GM12878 (cell line): ENCODE data around the gene PKD1. TPM values are rescaled to one million over a fixed set of nuclear protein-coding genes. Genes with fewer than 3 reads are reported as not detected.

Experiments used
- ATAC-seq: fragments of 200-7000 bp; cut with Tn5 transposase; 3 replicates; pipeline ENCODE4 v1.9.1; 2020; ENCODE audit warnings: mild to moderate bottlenecking, moderate library complexity
- BruUV-seq: library from RNA; stranded (reverse); fragments of 400-500 nt; replicated peaks from 2 replicates; lab custom pipeline; 2021; lab: Mats Ljungman, UMichigan
- CTCF ChIA-PET: fragments of 300-600 bp; sonication (Branson Sonifier 250); formaldehyde crosslinking; extraction: SDS; loops from one replicate; lab custom pipeline; 2021; ENCODE audit warnings: inconsistent platforms; lab: Yijun Ruan, JAX
- POLR2A ChIA-PET: fragments of 350-600 bp; formaldehyde crosslinking; extraction: SDS; loops from one replicate; lab custom pipeline; 2021; ENCODE audit warnings: inconsistent platforms; lab: Charles Lee
- RAD21 ChIA-PET: fragments of 300-600 bp; sonication (Branson Sonifier 250); formaldehyde crosslinking; loops from one replicate; lab custom pipeline; 2023; ENCODE audit warnings: antibody characterized with exemption; ENCODE audit not compliant: unreplicated experiment; lab: Charles Lee
- SMC1A ChIA-PET: fragments of 300-600 bp; sonication (Branson Sonifier 250); formaldehyde crosslinking; loops from one replicate; lab custom pipeline; 2023; ENCODE audit not compliant: unreplicated experiment, uncharacterized antibody; lab: Charles Lee
- DNase-seq: peaks from one replicate; pipeline ENCODE4 v3.0.0-alpha.2; 2011; ENCODE audit warnings: low read depth, low spot score
- FAIRE-seq: peaks from 3 replicates; lab custom pipeline; 2011; peaks lifted over from hg19 to GRCh38; lab: Jason Lieb, UNC
- H2AFZ ChIP-seq: 2 replicates; pipeline ENCODE4 v1.6.0; 2011; ENCODE audit warnings: low read depth, low read length, control low read depth; ENCODE audit not compliant: control insufficient read depth
- H3K27ac ChIP-seq: 2 replicates; pipeline ENCODE4 v1.5.1; 2011; ENCODE audit warnings: control low read depth; ENCODE audit not compliant: control insufficient read depth, insufficient read depth
- H3K27me3 ChIP-seq, 2 experiments: replicated peaks in 1 of 2; 2 replicates each; pipeline versions ENCODE4 v1.6.0 to v1.6.1; 2011; ENCODE audit warnings: low read length in 1 of 2; ENCODE audit not compliant: control insufficient read depth in 2 of 2, insufficient read depth in 2 of 2
- H3K36me3 ChIP-seq, 2 experiments: 2 replicates each; pipeline ENCODE4 v1.5.1; 2011; ENCODE audit warnings: low read length in 1 of 2; ENCODE audit not compliant: control insufficient read depth in 2 of 2, insufficient read depth in 2 of 2
- H3K4me1 ChIP-seq: 2 replicates; pipeline ENCODE4 v1.6.1; 2011; ENCODE audit warnings: mild to moderate bottlenecking, low read length, moderate library complexity, mixed read lengths; ENCODE audit not compliant: control insufficient read depth, insufficient read depth
- H3K4me2 ChIP-seq: 2 replicates; pipeline ENCODE4 v1.6.0; 2011; ENCODE audit warnings: control low read depth; ENCODE audit not compliant: control insufficient read depth, insufficient read depth
- H3K4me3 ChIP-seq: fragments of 200-600 bp; sonication (generic); 2 replicates; pipeline ENCODE4 v1.5.1; 2016
- H3K79me2 ChIP-seq: 2 replicates; pipeline ENCODE4 v1.6.0; 2011; ENCODE audit warnings: low read length; ENCODE audit not compliant: control insufficient read depth, insufficient read depth
- H3K9ac ChIP-seq: 2 replicates; pipeline ENCODE4 v1.8.0; 2011; ENCODE audit warnings: low read length, control low read depth, mixed read lengths; ENCODE audit not compliant: control insufficient read depth, insufficient read depth
- H3K9me3 ChIP-seq: replicated peaks from 3 replicates; pipeline ENCODE4 v1.5.1; 2011; ENCODE audit warnings: mild to moderate bottlenecking, low read length; ENCODE audit not compliant: control insufficient read depth, insufficient read depth
- H4K20me1 ChIP-seq: 2 replicates; pipeline ENCODE4 v1.6.0; 2011; ENCODE audit not compliant: control insufficient read depth, insufficient read depth
- CREM ChIP-seq: IDR thresholded peaks from 2 replicates; pipeline ENCODE4 v1.6.1; 2014; ENCODE audit warnings: antibody characterized with exemption, low read depth
- EP300 ChIP-seq, 2 experiments: fragments of 150-350 bp in 1 of 2; IDR thresholded peaks; 2 replicates each; pipeline ENCODE4 v1.6.1; 2011 to 2012; ENCODE audit warnings: low read depth in 2 of 2, low read length in 2 of 2, borderline replicate concordance in 1 of 2, improper control_type of control experiment in 1 of 2, inconsistent platforms in 1 of 2; ENCODE audit not compliant: control insufficient read depth in 1 of 2
- HDAC6 ChIP-seq: fragments of 200-600 bp; sonication (generic); IDR thresholded peaks from one replicate; pipeline ENCODE4 v1.8.0; 2017; ENCODE audit warnings: antibody characterized with exemption; ENCODE audit not compliant: unreplicated experiment
- PAX8 ChIP-seq: fragments of 450-650 bp; IDR thresholded peaks from 2 replicates; pipeline ENCODE4 v1.6.1; 2017; ENCODE audit warnings: mild to moderate bottlenecking, moderate library complexity
- ZBTB11 ChIP-seq: fragments of 450-650 bp; formaldehyde crosslinking; IDR thresholded peaks from 2 replicates; pipeline ENCODE4 v1.5.0; 2022; ENCODE audit warnings: mild to moderate bottlenecking, missing genetic modification characterization
- WGBS: methylation state at CpG from one replicate; pipeline ENCODE4 v1.1.6; 2016; ENCODE audit warnings: low lambda C conversion rate; ENCODE audit not compliant: insufficient replicate concordance, insufficient coverage; ENCODE audit errors: missing lambda C conversion rate; 5-methylcytosine and 5-hydroxymethylcytosine counted together
- in situ Hi-C: fragments of 300-500 bp; cut with MboI; formaldehyde crosslinking; loops from 9 replicates; pipeline ENCODE4 v1.14.3; 2018; ENCODE audit warnings: mixed read lengths
- intact Hi-C: fragments of 100-400 bp; cut with micrococcal nuclease; formaldehyde crosslinking; loops from one replicate; pipeline ENCODE4 v1.14.2; 2022; ENCODE audit not compliant: unreplicated experiment
- polyA plus RNA-seq, 11 experiments: library from polyadenylated mRNA; depleted of rRNA in 4 of 11; unstranded in 6 of 11; stranded (reverse) in 5 of 11; fragments of >200 nt; fragmentation: Nextera tagmentation in 4 of 11; fragmentation: Illumina TruSeq in 1 of 11; extraction: Ambion mirVana in 4 of 11; extraction: Trizol in 1 of 11; gene quantifications; 1 replicate in 1 of 11; 2 replicates in 10 of 11; pipeline versions ENCODE4 v1.2.1 to v1.2.3, GENCODE V29; 2011 to 2016; ENCODE audit warnings: inconsistent platforms in 2 of 11, missing spikeins in 2 of 11, low read depth in 1 of 11
- total RNA-seq, 4 experiments: library from RNA; depleted of rRNA in 3 of 4; stranded (reverse); fragments of >200 nt in 3 of 4; fragmentation: Illumina TruSeq in 1 of 4; extraction: Trizol in 1 of 4; gene quantifications; 2 replicates each; pipeline versions ENCODE4 v1.2.1 to v1.2.3, GENCODE V29; 2013 to 2021
- TF ChIP-seq, protein P1 (sequence below): IDR thresholded peaks from 2 replicates; pipeline ENCODE4 v1.6.1; 2012; ENCODE audit warnings: low read length, inconsistent platforms
- TF ChIP-seq, protein P2 (sequence below): fragments of 450-650 bp; formaldehyde crosslinking; IDR thresholded peaks from 2 replicates; pipeline ENCODE4 v1.4.0; 2022; ENCODE audit warnings: mild to moderate bottlenecking, moderate library complexity

Gene PKD1
- total and polyA plus RNA-seq, 10 of the 15 experiments (the other 5 are each of a cell fraction or from before 2014, with no cell fraction given) = 0.11 to 62.0 (median 6.1) TPM

GRCh38 chr16:2063861-2064260, 71.8 kb downstream of the PKD1 start:
- ChIA-PET POLR2A (interaction anchor here (0.6 kb wide), 1 partner anchor 13 kb away, joined by 8 read pairs; no protein-coding TSS in a partner anchor), CTCF (no interaction called here), SMC1A (no interaction called here), RAD21 (no interaction called here)
- Histone ChIP-seq H3K79me2 (no peaks in the 10 kb centered on the region), H4K20me1 (no peaks in the 10 kb centered on the region), H3K4me1 (no peaks in the 10 kb centered on the region), H3K36me3 (peaks cover 1 to 3% of the 10 kb centered on the region in 2 experiments; a peak in 3 of 4 replicates), H3K9me3 (no peaks in the 10 kb centered on the region), H3K4me3 (no peak overlapping the region), H3K4me2 (no peak overlapping the region), H3K27me3 (no peaks in the 10 kb centered on the region), H3K9ac (no peak overlapping the region), H2AFZ (no peak overlapping the region), H3K27ac (no peak overlapping the region)
- in situ Hi-C loops (no loop called here), intact Hi-C loops (no loop called here)
- WGBS = 92% methylated on average over 25 of the region's 25 CpGs
- DNase-seq = no peak
- no peak for FAIRE-seq
- no TSS peak for BruUV-seq
- no peak for ATAC-seq
- TF ChIP-seq EP300 (IDR thresholded peaks at IDR 0.05; ENCODE audit: borderline replicate concordance in 1 of 2, control insufficient read depth in 1 of 2, low read depth in 2 of 2, low read length in 2 of 2) (no peak), PAX8 (no peak), CREM (no peak), ZBTB11 (no peak), HDAC6 (no peak)
- TF ChIP-seq, protein P1, sequence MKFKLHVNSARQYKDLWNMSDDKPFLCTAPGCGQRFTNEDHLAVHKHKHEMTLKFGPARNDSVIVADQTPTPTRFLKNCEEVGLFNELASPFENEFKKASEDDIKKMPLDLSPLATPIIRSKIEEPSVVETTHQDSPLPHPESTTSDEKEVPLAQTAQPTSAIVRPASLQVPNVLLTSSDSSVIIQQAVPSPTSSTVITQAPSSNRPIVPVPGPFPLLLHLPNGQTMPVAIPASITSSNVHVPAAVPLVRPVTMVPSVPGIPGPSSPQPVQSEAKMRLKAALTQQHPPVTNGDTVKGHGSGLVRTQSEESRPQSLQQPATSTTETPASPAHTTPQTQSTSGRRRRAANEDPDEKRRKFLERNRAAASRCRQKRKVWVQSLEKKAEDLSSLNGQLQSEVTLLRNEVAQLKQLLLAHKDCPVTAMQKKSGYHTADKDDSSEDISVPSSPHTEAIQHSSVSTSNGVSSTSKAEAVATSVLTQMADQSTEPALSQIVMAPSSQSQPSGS = no peak
- TF ChIP-seq, protein P2, sequence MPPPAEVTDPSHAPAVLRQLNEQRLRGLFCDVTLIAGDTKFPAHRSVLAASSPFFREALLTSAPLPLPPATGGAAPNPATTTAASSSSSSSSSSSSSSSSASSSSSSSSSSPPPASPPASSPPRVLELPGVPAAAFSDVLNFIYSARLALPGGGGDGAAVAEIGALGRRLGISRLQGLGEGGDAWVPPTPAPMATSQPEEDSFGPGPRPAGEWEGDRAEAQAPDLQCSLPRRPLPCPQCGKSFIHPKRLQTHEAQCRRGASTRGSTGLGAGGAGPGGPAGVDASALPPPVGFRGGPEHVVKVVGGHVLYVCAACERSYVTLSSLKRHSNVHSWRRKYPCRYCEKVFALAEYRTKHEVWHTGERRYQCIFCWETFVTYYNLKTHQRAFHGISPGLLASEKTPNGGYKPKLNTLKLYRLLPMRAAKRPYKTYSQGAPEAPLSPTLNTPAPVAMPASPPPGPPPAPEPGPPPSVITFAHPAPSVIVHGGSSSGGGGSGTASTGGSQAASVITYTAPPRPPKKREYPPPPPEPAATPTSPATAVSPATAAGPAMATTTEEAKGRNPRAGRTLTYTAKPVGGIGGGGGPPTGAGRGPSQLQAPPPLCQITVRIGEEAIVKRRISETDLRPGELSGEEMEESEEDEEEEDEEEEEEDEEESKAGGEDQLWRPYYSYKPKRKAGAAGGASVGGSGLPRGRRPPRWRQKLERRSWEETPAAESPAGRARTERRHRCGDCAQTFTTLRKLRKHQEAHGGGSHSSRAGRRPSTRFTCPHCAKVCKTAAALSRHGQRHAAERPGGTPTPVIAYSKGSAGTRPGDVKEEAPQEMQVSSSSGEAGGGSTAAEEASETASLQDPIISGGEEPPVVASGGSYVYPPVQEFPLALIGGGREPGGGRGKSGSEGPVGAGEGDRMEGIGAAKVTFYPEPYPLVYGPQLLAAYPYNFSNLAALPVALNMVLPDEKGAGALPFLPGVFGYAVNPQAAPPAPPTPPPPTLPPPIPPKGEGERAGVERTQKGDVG (CRISPR knock-in tag) = no peak
